ENCODE data around the gene GRHL3. TPM values are rescaled to one million over a fixed set of nuclear protein-coding genes. Genes with fewer than 3 reads are reported as not detected.
A peak's percentile ranks its signal among the peaks of the same experiment; 100 is the strongest.

Gene GRHL3
- total RNA-seq, 1 donor: not detected

DNA sequence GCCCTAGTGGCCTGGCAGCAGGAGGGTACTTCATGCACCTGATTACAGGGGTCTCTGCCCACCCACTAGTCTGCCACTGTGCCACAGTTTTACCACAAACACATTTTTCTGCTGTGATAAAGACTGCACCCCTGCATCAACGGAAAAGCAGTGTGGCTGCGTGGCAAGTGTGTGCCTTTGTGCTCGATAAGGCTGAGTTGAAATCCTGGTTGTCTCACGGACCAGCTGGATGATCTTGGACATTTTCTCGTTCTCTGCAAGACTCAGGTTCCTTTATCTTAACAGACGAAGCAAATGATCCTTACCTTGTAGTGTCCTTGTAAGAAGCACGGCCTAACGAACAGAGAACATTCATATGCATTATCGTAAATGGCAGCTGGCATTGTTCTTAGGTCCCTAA is 10.2 kb downstream of the GRHL3 start:
- TF ChIP-seq, protein P1, sequence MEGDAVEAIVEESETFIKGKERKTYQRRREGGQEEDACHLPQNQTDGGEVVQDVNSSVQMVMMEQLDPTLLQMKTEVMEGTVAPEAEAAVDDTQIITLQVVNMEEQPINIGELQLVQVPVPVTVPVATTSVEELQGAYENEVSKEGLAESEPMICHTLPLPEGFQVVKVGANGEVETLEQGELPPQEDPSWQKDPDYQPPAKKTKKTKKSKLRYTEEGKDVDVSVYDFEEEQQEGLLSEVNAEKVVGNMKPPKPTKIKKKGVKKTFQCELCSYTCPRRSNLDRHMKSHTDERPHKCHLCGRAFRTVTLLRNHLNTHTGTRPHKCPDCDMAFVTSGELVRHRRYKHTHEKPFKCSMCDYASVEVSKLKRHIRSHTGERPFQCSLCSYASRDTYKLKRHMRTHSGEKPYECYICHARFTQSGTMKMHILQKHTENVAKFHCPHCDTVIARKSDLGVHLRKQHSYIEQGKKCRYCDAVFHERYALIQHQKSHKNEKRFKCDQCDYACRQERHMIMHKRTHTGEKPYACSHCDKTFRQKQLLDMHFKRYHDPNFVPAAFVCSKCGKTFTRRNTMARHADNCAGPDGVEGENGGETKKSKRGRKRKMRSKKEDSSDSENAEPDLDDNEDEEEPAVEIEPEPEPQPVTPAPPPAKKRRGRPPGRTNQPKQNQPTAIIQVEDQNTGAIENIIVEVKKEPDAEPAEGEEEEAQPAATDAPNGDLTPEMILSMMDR (IDR thresholded peaks at IDR 0.05; ENCODE audit: insufficient read depth, low read length): no peak
- H3K4me3 ChIP-seq (ENCODE audit: low read depth, low read length): no peak overlapping the region
- no peak for DNase-seq (ENCODE audit: low read depth)

DNA sequence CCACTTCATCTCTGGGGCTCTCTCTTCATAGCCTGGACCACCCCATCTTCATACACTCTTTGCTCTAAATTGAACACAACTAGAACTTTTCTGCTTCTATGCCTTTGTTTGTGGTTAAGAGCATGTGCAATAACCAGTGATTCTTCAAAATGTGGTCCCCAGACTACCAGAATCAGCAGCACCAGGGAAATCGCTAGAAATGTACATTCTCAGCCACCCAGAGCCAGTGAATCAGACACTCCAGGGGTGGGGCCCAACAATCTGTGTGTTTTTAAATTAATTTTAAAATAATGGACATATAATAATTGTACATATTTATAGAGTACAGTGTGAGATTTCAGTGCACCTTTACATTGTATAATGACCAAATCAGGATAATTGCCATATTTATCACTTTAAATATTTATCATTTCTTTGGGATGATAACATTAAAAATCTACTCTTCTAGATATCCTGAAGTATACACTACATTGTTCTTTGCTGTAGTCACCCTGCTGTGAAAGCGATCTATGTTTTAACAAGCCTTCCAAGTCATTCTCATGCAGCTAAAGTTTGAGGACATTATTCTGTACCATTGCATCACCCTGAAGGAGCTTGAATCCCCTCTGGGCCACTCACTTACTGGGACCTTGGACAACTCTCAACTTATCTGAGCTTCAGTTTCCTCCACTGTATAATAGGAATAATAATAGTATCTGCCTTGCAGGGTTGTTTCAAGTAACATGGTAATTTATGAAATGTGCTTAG is 10.8 kb downstream of the GRHL3 start:
- no peak overlapping the region for H3K4me3 ChIP-seq (ENCODE audit: low read depth, low read length)
- DNase-seq (ENCODE audit: low read depth): peak; percentile 59
- TF ChIP-seq, protein P1 (IDR thresholded peaks at IDR 0.05; ENCODE audit: insufficient read depth, low read length): no peak

DNA sequence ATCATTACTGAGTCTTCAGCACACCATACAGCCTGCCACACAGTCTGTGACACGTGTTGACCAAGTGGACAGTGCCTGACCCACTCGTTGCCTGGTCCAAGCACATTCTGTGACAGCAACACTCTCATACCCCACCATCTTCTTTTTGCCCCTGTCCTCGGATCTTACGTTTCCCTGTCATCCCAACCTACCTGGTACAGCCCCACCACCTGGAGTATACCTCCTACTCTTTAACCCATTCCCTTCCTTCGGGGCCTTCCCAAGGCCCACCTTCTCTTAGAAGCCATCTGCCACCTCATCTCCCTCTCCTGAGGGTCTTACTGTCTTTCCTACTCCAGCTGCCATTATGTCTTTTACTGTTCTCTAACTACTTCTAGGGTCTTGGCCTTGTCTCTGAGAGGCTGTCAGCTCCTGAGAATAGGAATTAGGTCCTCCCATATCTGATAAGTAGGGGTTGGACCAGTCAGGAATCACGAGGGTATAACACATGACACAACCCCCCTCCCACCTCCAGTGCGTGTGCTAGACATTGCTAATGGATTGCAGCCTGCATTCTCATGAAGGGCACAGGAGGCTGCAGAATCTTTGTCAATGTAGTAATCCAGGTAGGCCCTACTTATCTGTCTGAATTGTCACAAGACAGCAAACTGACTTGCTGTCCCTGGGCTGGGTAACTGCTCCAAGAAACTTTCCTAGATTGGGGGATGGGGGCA is 13.0 kb downstream of the GRHL3 start:
- TF ChIP-seq, protein P1 (IDR thresholded peaks at IDR 0.05; ENCODE audit: insufficient read depth, low read length): no peak
- no peak overlapping the region for H3K4me3 ChIP-seq (ENCODE audit: low read depth, low read length)

DNA sequence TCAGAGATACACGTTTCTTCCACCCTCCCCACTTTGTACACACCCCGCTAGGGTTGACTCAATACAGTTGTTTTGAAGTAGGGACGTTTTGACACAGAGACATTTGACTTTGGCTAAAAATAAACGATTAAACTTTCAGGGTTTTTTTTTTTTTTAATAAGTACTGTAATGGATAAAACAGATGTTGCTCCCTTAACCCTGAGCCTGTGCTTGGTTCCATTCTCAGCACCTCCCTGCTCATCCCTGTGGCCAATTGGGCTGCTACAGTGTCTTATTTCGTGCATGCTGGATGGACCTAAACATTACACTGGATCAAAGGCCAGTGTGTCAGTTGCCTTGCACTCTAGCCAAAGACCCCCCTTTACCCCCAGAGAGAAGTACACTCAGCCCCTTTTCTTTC is 16.9 kb downstream of the GRHL3 start:
- no peak overlapping the region for H3K4me3 ChIP-seq (ENCODE audit: low read depth, low read length)
- no peak for DNase-seq (ENCODE audit: low read depth)
- TF ChIP-seq, protein P1 (IDR thresholded peaks at IDR 0.05; ENCODE audit: insufficient read depth, low read length): no peak

More for the DNA sequence above, 13.0 kb downstream of the GRHL3 start:
- no peak for DNase-seq (ENCODE audit: low read depth)

DNA sequence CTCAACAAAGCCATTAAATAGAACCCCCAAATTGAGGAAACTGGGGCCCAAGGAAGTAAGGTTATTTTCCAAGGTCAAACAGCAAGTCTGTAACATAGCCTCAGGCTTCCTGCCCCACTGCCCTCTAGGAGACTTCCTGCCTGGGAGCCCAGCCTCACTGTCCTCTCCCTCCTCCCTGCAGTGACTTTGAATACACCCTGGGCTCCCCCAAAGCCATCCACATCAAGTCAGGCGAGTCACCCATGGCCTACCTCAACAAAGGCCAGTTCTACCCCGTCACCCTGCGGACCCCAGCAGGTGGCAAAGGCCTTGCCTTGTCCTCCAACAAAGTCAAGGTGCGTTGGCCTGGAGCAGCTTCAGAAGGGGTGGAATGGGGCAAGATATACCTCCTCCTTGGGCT is 18.3 kb downstream of the GRHL3 start:
- no peak overlapping the region for H3K4me3 ChIP-seq (ENCODE audit: low read depth, low read length)
- DNase-seq (ENCODE audit: low read depth): no peak
- TF ChIP-seq, protein P1 (IDR thresholded peaks at IDR 0.05; ENCODE audit: insufficient read depth, low read length): no peak

DNA sequence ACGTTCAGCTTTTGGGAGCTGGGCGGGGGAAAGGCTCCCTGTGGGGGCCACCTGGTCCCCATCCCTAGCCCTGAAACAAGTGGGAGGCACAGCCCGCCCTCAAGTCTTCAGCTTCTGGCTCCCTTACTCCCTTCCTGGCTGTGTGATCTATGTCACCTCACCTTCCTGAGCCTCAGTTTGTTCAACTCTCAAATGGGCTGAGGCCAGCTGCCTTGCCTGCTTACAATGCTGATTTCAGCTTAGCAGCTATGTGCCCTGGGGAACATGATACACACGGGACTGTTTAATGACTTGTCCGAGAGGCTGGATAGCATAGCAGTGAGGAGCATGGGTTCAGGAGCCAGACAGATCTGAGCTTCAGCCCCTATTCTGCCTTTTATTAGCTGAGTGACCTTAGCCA is 19.3 kb downstream of the GRHL3 start:
- DNase-seq (ENCODE audit: low read depth): no peak
- TF ChIP-seq, protein P1 (IDR thresholded peaks at IDR 0.05; ENCODE audit: insufficient read depth, low read length): no peak
- H3K4me3 ChIP-seq (ENCODE audit: low read depth, low read length): no peak overlapping the region
